ENCODE results near the gene PPP1R37.

- TF ChIP-seq TAF1 (IDR thresholded peaks at IDR 0.05; ENCODE audit: borderline replicate concordance, insufficient read depth, low read length) (no peak), POLR2AphosphoS5 (IDR thresholded peaks at IDR 0.05; ENCODE audit: low read depth, low read length) (no peak), REST (IDR thresholded peaks at IDR 0.05; ENCODE audit: insufficient read depth in 1 of 2, low read depth in 2 of 2, low read length in 2 of 2) (no peak), SIN3A (IDR thresholded peaks at IDR 0.05; ENCODE audit: borderline replicate concordance, insufficient read depth, low read length) (no peak), FOXP2 (optimal IDR thresholded peaks at IDR 0.05; ENCODE audit: borderline replicate concordance, extremely low read depth, extremely low read length, insufficient read depth) (no peak)
Observed at GRCh38 chr19:45090606-45091005, 2.4 kb upstream of the PPP1R37 start.
